Forelimb muscle (tissue), 1 donor: ENCODE measurements around the gene FHOD3. TPM values are rescaled to one million over a fixed set of nuclear protein-coding genes. Genes with fewer than 3 reads are reported as not detected.
"Not testable (repeated sequence)": the region's sequence is repeated elsewhere in the genome, so short reads cannot be mapped to it uniquely, and the experiment has no call there.

Experiments used
- DNase-seq: peaks from one replicate; pipeline ENCODE4 v3.0.0-alpha.2; 2013; ENCODE audit warnings: low read depth
- polyA plus RNA-seq: library from polyadenylated mRNA; unstranded; fragments of 120-200 nt; gene quantifications from one replicate; pipeline ENCODE4 v1.2.1, GENCODE V29; 2013; ENCODE audit not compliant: insufficient read length

The FHOD3 gene
- polyA plus RNA-seq, 1 donor = 30.8 TPM

DNA sequence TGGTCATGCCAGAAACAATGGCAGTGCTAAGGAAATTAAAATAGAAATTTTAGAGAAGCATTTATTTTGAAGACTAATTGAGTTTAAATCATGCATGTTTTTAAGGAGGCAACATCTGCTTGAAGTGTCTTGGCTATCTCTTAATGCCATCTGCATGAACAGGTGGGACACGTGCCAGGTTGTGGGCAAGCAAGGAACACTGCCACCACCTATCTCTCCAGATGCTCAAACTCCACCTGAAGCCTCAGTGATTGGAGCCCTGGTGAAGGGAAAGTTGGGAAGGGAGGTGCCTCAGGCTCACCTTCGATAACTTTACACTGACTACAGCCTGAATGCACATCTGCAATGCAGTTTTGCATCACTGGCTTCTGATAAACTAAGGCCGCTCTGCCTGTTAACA is 439.8 kb downstream of the FHOD3 start:
- DNase-seq = no peak

DNA sequence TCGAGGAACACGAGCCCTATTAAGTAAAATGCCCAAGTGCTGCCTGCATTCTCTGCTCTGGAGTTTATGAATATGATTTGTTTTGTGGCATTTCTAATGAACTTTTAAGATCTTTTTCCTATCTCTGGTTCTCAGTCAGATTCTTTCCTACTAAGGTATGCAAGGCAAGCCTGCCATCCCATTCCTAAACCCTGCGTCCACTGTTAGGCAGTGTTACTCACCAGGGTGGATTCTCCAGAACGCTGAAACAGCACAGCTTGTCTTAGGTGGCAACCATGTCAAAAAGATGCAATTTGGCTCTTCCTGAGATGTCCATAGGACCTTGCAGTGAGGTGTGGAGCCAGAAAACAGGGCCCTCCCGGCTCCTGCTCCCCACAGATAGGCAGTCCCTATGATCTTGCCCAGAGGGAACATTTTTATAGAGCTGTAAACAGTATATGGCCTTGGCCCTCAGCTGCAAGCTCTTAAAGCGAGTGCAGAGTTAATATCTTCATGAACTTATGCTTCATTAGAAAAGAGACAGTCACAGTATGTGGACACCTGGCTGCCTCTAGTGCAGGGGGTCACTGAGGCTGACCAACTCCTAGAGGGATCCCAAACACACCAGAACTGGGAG is 446.9 kb downstream of the FHOD3 start:
- DNase-seq = no peak

DNA sequence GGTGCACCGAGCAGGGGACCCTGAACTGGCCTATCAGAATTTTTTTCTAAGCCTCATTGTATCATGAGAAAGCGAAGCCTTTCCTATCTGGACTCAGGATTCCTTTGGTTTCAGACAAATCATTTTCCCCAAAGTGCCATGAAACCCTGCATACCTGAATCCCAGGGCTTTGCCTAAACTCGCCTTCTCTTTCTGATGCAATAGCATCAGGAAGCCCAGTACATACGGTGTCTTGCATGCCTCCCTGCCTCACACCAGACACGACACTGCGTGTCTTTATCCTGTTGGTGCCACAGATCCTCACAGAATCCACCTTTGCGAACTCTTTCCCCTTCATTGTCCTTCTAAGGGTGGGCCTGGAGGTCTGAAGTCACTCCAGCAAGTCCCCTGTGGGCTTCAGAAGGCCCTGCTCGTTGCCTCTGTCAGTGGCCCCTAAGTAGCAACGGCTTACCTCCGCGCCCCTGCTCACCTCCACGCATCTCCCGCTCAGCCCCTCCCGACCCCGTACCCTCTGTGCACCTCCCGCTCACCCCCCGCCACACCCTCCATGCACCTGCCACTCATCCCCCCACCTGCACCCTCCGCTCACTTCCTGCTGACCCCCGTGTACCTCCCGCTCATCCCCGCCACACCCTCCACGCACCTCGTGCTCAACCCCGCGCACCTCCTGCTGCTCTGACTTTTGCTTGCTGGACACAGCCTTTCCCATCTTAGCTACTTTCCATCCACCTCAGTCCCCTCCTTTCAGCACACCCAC is 447.9 kb downstream of the FHOD3 start:
- no peak for DNase-seq

DNA sequence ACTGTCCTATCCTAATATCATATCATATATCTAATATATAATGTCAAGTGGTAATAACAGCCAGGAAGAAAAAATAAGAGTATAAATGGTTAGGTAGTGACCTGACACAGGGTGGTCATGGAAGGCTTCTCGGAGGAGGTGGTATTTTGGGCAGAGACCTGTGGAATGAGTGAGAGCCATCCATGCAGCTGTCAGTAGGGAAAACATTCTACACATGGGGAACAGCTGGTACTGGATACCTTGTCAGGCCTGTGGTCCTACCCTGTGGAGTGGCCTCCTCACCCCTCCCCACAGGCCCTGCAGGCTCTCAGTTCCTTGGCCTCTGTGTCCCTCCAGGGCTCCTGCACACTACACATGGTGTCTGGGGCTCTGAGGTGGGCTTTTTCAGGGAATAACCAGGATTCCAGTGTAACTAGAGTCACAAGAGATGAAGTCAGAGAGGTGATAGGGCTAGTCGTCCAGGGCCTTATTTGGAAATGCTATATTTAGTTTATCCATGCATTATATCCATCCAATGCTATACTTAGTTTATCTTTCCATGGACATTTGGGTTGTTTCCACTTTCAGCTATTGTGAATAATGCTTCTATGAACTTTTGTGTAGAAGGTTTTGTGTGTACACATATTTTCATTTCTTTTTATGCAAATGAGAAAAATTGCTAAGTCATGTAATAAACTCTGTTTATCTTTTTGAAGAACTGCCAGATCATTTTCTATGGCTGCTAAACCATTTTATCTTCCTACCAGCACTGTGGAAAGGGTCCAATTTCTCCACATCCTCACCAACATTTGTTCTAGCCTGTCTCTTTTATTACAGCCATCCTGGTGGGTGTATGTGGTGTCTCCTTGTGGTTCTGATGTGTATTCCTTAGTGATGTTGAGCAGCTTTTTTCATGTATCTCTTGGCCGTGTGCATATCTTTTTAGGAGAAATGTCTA is 455.7 kb downstream of the FHOD3 start:
- DNase-seq = no peak

DNA sequence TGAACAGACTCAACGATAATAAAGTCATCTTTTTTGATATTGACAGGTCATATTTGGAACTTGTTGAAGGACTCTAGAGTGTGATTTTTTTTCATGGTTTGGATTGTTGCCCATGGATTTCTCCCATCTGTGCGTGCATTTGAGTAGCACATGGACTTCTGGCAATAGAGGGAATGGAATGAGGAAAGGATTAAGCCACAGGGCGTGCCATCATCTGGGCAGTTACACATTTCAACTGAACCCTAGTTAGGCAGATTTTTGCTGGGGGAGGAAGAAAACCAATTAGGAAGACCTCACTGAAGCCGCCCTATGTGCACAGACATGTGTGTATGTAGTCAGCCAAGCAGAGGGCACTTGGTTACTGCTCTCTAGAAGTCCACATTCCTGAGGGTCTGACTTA is 458.7 kb downstream of the FHOD3 start:
- DNase-seq = no peak

DNA sequence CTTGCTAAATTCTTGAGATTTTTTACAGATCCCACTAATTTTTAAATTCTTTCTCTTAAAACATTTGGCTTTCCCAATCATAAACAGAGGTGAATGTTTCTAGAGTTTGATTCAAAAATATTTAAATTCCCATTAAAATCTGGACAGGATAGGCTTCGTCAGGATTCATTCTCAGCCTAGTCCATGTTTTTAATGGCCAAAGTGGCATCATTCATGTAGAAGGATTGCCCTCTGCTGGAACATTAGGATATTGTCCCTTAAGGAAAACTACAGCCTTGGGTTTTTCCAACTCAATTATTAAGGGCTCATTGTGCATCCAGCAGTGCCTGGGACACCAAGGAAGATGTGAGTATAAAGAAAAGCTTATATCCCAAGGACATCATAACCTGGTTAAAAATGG is 459.6 kb downstream of the FHOD3 start:
- DNase-seq = peak; percentile 46

DNA sequence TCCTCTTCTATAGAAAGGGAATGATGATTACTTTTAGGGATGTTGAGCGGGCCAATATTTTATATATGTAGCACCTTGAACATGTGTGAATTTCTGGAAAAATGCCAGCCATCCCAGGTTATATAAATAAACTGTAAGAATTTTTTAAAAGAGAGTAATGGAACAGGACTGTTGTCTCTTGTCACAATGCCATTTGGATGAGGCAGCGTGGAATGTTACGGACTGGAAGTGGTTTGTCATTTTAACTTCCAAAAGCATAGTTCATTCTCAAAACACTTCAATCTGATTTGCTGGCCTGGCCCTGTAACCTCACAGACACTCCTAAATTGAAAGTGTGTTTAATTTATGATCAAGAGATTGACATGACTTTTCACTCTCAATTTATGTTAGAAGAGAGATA is 460.5 kb downstream of the FHOD3 start:
- no peak for DNase-seq

DNA sequence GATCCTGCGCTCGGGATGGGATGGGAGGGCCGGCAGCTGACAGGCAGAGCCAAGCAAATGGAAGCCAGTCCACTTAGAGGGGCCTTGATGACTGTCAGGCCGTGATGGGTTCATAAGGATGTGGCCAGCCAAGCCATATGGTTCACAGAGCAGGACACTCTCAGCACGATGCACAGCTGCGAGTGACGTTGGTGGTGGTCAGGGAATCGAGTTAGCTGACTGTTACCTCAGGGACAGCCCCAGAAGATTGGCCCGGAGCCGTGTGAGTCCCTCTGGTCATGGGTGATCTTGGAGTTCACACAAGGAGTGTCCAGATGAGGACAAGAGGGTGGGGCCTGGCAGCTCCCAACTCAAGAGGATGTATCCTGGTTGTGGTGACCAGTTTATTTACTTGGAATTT is 461.1 kb downstream of the FHOD3 start:
- no peak for DNase-seq

DNA sequence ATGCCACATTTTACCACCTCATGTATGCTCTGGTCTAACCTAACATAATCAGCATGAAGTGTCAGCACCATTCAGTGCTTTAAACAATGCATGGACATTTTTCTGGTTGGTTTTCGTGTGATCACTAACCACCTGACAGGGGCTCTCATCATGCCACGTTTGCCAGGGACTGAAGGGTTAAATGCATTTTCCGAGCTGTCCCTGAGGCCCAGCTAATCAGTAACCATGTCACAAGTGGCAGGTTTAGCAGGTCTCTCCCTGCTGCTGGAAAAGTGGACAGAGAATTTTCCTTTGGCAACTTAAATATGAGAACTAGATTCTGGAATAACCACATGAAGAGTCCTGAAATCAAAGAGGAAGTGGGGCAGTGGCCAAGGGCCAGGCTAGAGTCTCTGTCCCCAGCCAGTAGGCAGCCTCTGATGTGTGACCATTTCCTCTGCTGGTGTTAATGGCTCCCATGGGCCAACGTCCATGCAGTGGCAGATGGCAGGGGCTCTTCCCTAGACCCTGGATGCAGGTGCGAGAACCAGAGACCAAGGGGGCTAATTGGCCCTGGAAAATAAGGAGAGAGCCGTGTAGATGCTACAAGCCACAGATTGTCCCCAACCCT is 461.8 kb downstream of the FHOD3 start:
- no peak for DNase-seq

DNA sequence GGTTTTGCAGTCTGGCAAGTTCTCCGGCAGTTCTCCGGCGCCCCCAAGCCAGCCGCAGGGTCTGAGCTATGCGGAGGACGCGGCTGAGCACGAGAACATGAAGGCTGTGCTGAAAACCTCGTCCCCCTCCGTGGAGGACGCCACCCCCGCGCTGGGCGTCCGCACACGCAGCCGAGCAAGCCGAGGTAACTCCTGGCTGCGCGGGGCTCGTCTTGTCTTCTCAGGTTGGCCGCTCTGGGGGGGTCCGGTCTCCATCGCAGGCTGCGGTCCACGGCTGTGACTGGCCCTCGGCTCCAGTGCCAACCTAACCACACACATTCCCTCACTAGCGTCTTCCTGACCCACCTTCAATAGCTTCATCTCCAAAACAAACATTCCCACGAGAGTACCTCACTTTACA is 463.1 kb downstream of the FHOD3 start:
- no peak for DNase-seq

DNA sequence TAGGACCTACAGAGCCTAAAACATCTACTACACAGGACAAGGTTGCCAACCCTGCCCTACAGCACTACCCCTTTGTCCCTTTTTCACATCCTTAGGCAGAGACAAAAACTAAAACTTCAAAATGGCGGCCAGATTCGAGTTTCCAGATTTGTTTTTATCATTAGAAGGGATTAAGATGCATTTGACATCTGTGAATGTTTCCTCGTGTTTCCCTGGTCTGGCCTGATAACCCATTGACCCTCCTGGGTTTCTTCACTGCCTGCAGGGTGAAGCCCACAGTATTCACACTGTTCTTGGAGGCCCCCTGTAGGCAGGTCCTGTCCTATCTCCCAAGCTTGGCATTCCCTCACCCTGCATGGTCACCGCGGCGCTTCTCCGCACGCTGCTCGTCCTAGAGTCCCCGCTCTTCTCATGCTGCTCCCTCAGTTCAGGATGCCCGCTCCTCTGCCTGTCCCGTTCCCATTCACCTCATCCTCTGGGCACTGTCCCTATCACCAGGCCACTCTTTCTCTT is 463.7 kb downstream of the FHOD3 start:
- no peak for DNase-seq

DNA sequence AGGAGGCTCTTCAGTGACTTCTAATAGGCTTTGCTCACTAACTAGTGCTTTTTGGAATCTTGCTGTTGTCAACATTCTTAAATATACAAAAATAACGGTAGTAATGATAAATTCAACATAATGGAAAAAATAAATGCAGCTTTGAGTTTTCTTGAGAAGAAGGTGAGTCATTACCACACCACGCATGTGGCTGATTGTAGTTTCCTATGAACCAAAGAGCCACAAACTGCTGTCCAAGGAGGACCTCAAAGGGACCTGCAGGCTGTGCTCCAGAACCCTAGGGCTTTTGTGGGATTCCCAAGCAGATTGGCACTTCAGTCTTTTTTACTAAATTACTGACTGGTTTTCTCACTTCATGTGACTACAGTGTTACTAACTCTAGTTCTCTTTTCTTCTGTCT is 464.6 kb downstream of the FHOD3 start:
- no peak for DNase-seq

DNA sequence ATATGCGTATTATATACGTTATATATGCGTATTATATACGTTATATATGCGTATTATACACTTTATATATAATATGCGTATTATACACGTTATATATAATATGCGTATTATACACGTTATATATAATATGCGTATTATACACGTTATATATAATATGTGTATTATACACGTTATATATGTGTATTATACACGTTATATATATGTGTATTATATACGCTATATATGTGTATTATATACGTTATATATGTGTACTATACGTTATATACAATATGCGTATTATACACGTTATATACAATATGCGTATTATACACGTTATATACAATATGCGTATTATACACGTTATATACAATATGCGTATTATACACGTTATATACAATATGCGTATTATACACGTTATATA is 465.5 kb downstream of the FHOD3 start:
- not testable (repeated sequence) for DNase-seq

DNA sequence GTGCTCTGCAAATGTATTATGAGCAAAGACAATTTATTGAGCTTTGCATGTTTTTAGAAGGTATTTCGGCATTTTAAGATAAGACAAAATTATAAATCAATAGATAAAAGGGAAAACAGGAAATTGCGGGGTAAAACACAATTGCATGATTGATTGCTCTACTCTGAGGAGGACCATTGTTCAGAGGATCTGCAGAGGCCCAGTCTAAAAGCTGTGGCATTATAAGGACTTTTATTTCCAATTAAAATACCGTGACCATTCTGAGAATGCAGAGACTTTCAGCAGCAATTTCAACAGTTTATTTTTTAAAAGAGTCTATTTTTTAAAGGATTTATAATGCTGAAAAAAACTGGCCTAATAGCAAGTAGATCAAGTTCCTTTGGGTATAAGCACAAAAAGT is 469.3 kb downstream of the FHOD3 start:
- no peak for DNase-seq

DNA sequence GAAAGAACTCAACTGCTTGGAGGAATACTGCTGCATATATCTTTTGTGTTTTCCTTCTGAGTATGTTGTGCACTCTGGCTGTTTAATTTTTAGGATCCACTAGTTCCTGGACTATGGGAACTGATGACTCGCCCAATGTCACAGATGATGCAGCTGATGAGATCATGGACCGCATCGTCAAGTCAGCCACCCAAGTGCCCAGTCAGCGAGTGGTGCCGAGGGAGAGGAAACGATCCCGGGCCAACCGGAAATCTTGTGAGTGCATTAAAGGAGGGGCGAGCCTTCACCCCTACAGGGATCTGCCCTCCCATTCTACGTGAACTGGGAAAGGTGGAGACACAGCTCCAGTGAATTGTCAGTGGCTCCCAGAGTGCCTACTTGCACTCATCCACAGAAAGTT is 471.7 kb downstream of the FHOD3 start:
- DNase-seq = no peak

DNA sequence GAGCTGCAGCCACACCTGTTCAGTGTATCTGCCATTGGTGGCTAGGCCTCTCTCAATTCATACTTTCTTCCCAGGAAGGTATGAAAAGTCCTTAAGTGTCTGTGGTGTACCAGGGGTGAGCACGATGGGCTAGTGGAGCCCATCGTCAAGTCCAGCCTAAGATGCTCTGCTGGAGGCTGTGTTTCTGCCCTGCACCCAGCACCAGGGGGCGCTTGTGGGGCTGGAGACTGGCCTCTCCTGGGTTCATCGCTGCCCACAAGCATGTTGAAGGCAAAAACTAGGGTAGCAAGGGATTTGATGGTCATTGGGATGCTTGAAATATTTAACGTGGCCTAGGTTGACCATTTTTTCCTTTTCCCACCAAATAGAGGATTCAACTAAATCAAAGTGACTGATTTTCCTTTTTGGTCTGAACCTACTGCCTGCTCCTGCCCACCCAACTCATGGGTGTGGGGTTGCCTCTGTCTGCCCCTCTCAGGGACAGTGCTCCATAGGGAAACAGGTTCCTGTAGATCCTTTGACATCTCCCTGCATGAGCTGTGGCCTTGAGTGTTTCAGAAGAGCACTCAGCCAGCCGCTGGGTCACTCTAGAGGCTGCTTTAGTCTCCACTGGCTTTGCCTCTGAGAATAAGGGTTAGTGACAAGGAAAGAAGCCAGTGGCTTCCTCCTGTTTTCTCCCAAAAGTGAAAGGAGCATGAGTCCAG is 472.2 kb downstream of the FHOD3 start:
- no peak for DNase-seq

DNA sequence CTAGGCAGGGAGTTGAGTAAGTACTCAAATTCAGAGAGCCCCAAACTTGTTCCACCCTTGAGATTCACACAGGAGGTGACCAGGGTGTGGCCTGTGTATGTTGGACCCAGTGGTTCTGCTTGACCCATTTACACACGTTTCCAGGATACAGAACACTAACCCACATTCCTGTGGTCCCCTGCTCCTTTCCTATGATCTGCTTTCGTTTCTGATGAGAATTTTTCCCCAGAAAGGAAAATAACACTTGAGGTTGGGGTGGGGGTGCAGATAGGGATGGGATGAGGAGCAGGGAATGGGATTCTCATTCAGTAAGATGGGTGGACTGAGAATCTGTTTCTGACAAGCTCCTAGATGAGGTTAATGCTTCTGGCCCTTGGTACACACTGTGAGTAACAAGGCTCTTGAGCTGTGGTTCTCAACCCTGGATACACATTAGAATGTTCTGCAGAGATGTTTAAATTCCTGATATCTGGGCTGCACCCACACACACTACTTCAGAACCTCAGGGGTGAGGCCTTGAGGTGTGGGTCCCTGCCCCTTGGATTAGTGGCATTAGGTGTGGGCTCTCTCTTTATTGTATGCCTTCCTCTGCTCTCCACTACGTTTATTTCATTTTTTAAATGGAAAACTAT is 472.9 kb downstream of the FHOD3 start:
- no peak for DNase-seq

DNA sequence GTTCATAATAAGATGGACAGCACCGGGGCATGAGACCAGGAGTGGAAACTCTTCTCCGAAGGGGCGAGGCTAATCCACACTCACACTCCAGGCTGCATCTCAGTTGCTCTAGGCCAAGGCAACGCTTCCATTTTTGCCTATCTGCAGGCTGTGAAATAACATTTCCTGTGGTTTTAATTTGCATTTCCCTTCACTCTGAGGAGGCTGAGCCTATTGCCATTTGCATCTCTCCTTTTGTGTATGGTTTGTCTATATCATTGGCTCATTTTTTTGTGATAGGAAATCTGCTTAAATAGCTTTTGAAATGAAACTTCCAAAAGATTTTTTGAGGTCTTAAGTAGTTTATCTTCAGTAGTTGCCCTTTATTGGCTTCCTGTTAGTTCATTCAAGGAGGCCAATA is 473.7 kb downstream of the FHOD3 start:
- no peak for DNase-seq

DNA sequence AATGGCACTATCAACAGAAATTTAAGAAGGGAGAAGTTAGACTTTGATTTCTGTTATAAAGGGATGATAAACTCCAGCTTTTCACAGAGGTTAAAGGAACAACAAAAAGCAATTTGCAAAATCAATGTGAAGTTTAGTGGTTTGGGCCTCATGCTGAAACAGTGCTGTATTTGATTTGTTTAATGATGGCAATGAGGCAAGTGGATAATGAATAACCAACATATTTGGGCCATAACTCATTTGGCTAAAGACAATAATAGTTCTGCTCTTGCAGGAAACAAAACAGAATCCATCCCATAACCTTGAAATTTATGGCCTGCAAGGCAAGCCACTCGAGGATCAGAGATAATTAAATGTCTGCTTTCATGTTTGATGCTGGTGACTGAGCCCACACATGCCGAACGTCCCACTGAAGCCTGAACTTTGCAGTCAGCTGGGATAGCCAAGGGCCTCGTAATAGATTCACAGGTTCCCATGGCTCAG is 474.8 kb downstream of the FHOD3 start:
- no peak for DNase-seq

DNA sequence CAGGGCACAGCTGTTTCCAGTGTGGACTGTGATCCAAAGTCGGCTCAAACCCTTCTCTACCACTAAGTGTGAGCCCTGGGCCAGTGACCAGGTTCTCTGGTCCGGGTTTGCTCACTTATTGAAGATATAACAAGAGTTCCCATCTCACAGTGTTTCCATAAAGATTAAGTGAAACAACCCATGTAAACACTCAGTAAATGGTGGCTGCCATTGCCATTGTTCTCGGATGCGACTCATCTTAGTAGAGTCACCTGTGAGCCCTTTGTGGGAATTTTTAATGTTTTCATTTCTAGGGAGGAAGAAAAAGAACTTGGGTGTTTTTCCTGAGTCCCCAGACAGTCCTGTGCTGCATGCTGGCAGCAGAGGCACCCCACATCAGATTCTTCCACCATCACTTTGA is 477.9 kb downstream of the FHOD3 start:
- no peak for DNase-seq

DNA sequence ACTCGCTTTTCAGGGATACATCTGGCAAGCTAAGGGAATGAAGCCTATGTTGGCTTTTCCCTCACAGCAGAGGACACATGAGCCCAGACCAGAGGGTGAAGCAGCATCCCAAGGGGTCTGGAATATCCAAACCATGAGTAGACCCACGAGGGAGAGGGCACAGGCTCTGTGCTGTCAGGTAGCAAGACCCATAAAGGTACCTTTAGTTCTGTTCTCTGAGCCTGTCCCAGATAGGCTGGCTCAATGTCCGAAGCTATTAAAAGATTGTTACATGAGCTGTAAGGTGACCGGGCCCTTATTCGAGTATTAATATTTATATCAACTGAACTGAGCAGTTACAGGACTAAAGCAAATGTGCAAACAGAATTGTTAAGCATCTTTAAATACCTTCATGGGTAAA is 479.1 kb downstream of the FHOD3 start:
- DNase-seq = no peak
